SK-N-SH treated with all-trans-retinoic acid at 6 μM for 48 hours (cell line): ENCODE data around the gene UGT1A5.

Experiments used
- BACH2 ChIP-seq: fragments of 250-450 bp; sonication (Bioruptor Pico); IDR thresholded peaks from 2 replicates; pipeline ENCODE4 v1.9.0; 2021; ENCODE audit warnings: mild to moderate bottlenecking, borderline replicate concordance
- ISL1 ChIP-seq: fragments of 250-450 bp; sonication (Bioruptor Pico); IDR thresholded peaks from 2 replicates; pipeline ENCODE4 v2.1.2; 2022; ENCODE audit warnings: mild to moderate bottlenecking, moderate library complexity
- PATZ1 ChIP-seq: fragments of 250-450 bp; sonication (Bioruptor Pico); IDR thresholded peaks from 2 replicates; pipeline ENCODE4 v1.8.0; 2020; ENCODE audit warnings: mild to moderate bottlenecking, moderate library complexity, borderline replicate concordance
- RARB ChIP-seq: fragments of 250-450 bp; sonication (Bioruptor Pico); IDR thresholded peaks from 2 replicates; pipeline ENCODE4 v1.8.0; 2021; ENCODE audit warnings: mild to moderate bottlenecking, moderate library complexity
- ZFP3 ChIP-seq: fragments of 250-450 bp; sonication (Bioruptor Pico); IDR thresholded peaks from 2 replicates; pipeline ENCODE4 v1.5.0; 2020; ENCODE audit warnings: mild to moderate bottlenecking, moderate library complexity
- ZFP30 ChIP-seq: fragments of 450-650 bp; formaldehyde crosslinking; IDR thresholded peaks from 2 replicates; pipeline ENCODE4 v1.5.0; 2022; ENCODE audit warnings: mild to moderate bottlenecking, moderate library complexity
- ZNF8 ChIP-seq: fragments of 450-650 bp; formaldehyde crosslinking; IDR thresholded peaks from 2 replicates; pipeline ENCODE4 v1.5.0; 2020; ENCODE audit warnings: mild to moderate bottlenecking, moderate library complexity

- no peak for TF ChIP-seq RARB
- TF ChIP-seq ZFP3 (CRISPR knock-in tag) = no peak
- TF ChIP-seq BACH2 (CRISPR knock-in tag) = no peak
- TF ChIP-seq ISL1 (CRISPR knock-in tag) = no peak
- no peak for TF ChIP-seq PATZ1 (CRISPR knock-in tag)
- no peak for TF ChIP-seq ZNF8 (CRISPR knock-in tag)
- TF ChIP-seq ZFP30 (CRISPR knock-in tag) = no peak
These were observed 83.5 kb downstream of the UGT1A5 start for GRCh38 chr2:233796254-233796653.
